ENCODE measurements around the gene HEPN1. TPM values are rescaled to one million over a fixed set of nuclear protein-coding genes. Genes with fewer than 3 reads are reported as not detected.

The HEPN1 gene
- total and polyA plus RNA-seq, 10 of the 15 experiments (the other 5 are each of a cell fraction or from before 2014, with no cell fraction given): not detected

DNA sequence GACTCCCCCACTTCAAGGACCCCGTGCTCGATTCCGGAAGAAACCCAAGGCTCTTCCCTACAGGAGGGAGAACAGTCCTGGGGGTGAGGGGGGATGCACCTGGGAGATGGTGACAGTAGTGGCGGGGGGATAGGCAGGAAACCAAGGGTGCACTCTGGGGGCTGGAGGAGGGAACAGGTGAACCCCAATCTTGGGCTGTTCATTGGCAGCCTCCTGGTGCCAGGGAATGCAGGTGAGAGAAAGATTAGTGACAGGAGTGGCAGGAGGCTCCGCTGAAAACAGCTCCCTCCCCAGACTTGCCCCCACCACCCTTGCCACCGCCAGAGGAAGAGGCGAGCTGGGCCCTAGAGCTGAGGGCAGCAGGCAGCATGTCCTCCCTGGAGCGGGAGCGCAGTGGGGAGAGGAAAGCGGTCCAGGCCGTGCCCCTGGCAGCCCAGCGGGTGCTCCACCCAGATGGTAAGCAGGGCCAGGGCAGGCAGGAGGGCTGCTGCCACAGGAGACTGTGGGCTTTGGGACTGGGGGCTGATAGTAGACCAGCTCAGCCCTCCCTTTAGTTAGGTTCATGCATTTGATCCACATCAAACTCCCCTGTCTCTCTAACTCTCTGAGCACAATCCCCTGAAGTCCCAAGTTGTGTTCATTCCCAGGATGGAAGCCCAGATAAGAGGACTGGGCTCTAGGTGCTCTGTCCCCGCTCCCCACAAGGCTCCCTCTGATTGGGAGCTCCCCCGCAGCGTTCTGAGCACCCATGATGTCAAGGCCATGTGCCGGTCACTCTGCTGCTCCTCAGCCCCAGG lies 39.4 kb upstream of the HEPN1 start:
- ChIA-PET POLR2A (no interaction called here), RAD21 (ENCODE audit: unreplicated experiment) (no interaction called here), SMC1A (ENCODE audit: uncharacterized antibody, unreplicated experiment) (no interaction called here), CTCF (interaction anchor here (1.0 kb wide), 1 partner anchor 9 kb away, joined by 3 read pairs; no protein-coding TSS in a partner anchor)
- no TSS peak for BruUV-seq (replicated peaks)
- DNase-seq (ENCODE audit: low read depth, low spot score): no peak
- in situ Hi-C loops (cut with MboI) (no loop called here), intact Hi-C loops (cut with micrococcal nuclease; ENCODE audit: unreplicated experiment) (loop anchor here (10.0 kb wide), 1 partner anchor 265 kb away; no protein-coding TSS in a partner anchor)
- Histone ChIP-seq H3K36me3 (ENCODE audit: control insufficient read depth in 2 of 2, insufficient read depth in 2 of 2, low read length in 1 of 2) (no peaks in the 10 kb centered on the region), H3K4me1 (ENCODE audit: control insufficient read depth, insufficient read depth, low read length) (no peaks in the 10 kb centered on the region), H3K9ac (ENCODE audit: control insufficient read depth, insufficient read depth, low read length) (no peak overlapping the region), H3K9me3 (replicated peaks; ENCODE audit: control insufficient read depth, insufficient read depth, low read length) (no peaks in the 10 kb centered on the region), H3K4me3 (no peak overlapping the region), H4K20me1 (ENCODE audit: control insufficient read depth, insufficient read depth) (no peaks in the 10 kb centered on the region), H3K27ac (ENCODE audit: control insufficient read depth, insufficient read depth) (no peak overlapping the region), H2AFZ (ENCODE audit: control insufficient read depth, low read depth, low read length) (no peak overlapping the region), H3K4me2 (ENCODE audit: control insufficient read depth, insufficient read depth) (no peak overlapping the region), H3K27me3 (replicated peaks in 1 of 2; ENCODE audit: control insufficient read depth in 2 of 2, insufficient read depth in 2 of 2, low read length in 1 of 2) (peaks cover under 1 to 1% of the 10 kb centered on the region in 2 experiments; a peak in 2 of 4 replicates), H3K79me2 (ENCODE audit: control insufficient read depth, insufficient read depth, low read length) (no peaks in the 10 kb centered on the region)
- FAIRE-seq: no peak
- WGBS (ENCODE audit: insufficient coverage, insufficient replicate concordance, low lambda C conversion rate, missing lambda C conversion rate): 48% methylated on average over 16 of the region's 16 CpGs
- TF ChIP-seq NFYA (IDR thresholded peaks at IDR 0.05; ENCODE audit: borderline replicate concordance, low read depth, low read length): no peak
- TF ChIP-seq ZNF274 (IDR thresholded peaks at IDR 0.05; ENCODE audit: insufficient read depth, insufficient read length): no peak
- TF ChIP-seq, protein P1, sequence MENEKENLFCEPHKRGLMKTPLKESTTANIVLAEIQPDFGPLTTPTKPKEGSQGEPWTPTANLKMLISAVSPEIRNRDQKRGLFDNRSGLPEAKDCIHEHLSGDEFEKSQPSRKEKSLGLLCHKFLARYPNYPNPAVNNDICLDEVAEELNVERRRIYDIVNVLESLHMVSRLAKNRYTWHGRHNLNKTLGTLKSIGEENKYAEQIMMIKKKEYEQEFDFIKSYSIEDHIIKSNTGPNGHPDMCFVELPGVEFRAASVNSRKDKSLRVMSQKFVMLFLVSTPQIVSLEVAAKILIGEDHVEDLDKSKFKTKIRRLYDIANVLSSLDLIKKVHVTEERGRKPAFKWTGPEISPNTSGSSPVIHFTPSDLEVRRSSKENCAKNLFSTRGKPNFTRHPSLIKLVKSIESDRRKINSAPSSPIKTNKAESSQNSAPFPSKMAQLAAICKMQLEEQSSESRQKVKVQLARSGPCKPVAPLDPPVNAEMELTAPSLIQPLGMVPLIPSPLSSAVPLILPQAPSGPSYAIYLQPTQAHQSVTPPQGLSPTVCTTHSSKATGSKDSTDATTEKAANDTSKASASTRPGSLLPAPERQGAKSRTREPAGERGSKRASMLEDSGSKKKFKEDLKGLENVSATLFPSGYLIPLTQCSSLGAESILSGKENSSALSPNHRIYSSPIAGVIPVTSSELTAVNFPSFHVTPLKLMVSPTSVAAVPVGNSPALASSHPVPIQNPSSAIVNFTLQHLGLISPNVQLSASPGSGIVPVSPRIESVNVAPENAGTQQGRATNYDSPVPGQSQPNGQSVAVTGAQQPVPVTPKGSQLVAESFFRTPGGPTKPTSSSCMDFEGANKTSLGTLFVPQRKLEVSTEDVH (IDR thresholded peaks at IDR 0.05; ENCODE audit: low read depth, partially characterized antibody): no peak
- TF ChIP-seq, protein P2, sequence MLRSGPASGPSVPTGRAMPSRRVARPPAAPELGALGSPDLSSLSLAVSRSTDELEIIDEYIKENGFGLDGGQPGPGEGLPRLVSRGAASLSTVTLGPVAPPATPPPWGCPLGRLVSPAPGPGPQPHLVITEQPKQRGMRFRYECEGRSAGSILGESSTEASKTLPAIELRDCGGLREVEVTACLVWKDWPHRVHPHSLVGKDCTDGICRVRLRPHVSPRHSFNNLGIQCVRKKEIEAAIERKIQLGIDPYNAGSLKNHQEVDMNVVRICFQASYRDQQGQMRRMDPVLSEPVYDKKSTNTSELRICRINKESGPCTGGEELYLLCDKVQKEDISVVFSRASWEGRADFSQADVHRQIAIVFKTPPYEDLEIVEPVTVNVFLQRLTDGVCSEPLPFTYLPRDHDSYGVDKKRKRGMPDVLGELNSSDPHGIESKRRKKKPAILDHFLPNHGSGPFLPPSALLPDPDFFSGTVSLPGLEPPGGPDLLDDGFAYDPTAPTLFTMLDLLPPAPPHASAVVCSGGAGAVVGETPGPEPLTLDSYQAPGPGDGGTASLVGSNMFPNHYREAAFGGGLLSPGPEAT (IDR thresholded peaks at IDR 0.05; ENCODE audit: low read depth): no peak
- no peak for TF ChIP-seq ZBTB4 (CRISPR knock-in tag; IDR thresholded peaks at IDR 0.05)
- no peak for TF ChIP-seq CHD1 (IDR thresholded peaks at IDR 0.05; ENCODE audit: low read depth, low read length)
- no peak for TF ChIP-seq GATAD2B (conservative IDR thresholded peaks at IDR 0.05; ENCODE audit: low read depth)
- no peak for TF ChIP-seq EP300 (IDR thresholded peaks at IDR 0.05; ENCODE audit: borderline replicate concordance in 1 of 2, control insufficient read depth in 1 of 2, low read depth in 2 of 2, low read length in 2 of 2)
- TF ChIP-seq, protein P3, sequence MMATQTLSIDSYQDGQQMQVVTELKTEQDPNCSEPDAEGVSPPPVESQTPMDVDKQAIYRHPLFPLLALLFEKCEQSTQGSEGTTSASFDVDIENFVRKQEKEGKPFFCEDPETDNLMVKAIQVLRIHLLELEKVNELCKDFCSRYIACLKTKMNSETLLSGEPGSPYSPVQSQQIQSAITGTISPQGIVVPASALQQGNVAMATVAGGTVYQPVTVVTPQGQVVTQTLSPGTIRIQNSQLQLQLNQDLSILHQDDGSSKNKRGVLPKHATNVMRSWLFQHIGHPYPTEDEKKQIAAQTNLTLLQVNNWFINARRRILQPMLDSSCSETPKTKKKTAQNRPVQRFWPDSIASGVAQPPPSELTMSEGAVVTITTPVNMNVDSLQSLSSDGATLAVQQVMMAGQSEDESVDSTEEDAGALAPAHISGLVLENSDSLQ (IDR thresholded peaks at IDR 0.05): no peak
- ATAC-seq: no peak

All from GM12878 (cell line).